ENCODE data around the gene CCR5. TPM values are rescaled to one million over a fixed set of nuclear protein-coding genes. Genes with fewer than 3 reads are reported as not detected.
A peak's percentile ranks its signal among the peaks of the same experiment; 100 is the strongest.

CCR5 gene
- total and polyA plus RNA-seq, 9 of the 15 experiments (the other 6 are each of a cell fraction or from before 2014, with no cell fraction given) = not detected

- TF ChIP-seq KAT2B (IDR thresholded peaks at IDR 0.05; ENCODE audit: low read depth, low read length) (no peak), ASH1L (IDR thresholded peaks at IDR 0.05; ENCODE audit: borderline replicate concordance, low read depth, partially characterized antibody) (no peak), MAFK (IDR thresholded peaks at IDR 0.05; ENCODE audit: low read length) (0 out of 2 replicates have a peak, but pooled peaks have one; percentile 26), MYNN (IDR thresholded peaks at IDR 0.05) (no peak), MYNN (CRISPR knock-in tag; IDR thresholded peaks at IDR 0.05) (no peak), HCFC1 (IDR thresholded peaks at IDR 0.05; ENCODE audit: low read depth, low read length) (no peak), MAFG (tag; conservative IDR thresholded peaks at IDR 0.05) (peak; percentile 77), SREBF1 (IDR thresholded peaks at IDR 0.05; ENCODE audit: borderline replicate concordance, low read depth, low read length) (no peak), HEY1 (CRISPR knock-in tag; IDR thresholded peaks at IDR 0.05; ENCODE audit: borderline replicate concordance) (no peak), C11orf30 (IDR thresholded peaks at IDR 0.05; ENCODE audit: low read depth) (peak; percentile 86), GTF2F1 (IDR thresholded peaks at IDR 0.05; ENCODE audit: low read depth, low read length) (no peak), RHOXF2B (CRISPR knock-in tag; conservative IDR thresholded peaks at IDR 0.05) (no peak), ZNF778 (CRISPR knock-in tag; IDR thresholded peaks at IDR 0.05) (no peak), RAD21 (CRISPR knock-in tag; conservative IDR thresholded peaks at IDR 0.05 in 1 of 2, IDR thresholded peaks at IDR 0.05 in 1 of 2) (no peak)
Observed at GRCh38 chr3:46374755-46375154, 4.0 kb downstream of the CCR5 start (continued).

GRCh38 chr3:46375218-46375617, 4.5 kb downstream of the CCR5 start:
- Histone ChIP-seq H3K36me3 (ENCODE audit: control insufficient read depth, insufficient read depth, low read length) (no peaks in the 10 kb centered on the region), H3K4me1 (replicated peaks in 1 of 2; ENCODE audit: control insufficient read depth in 2 of 2, insufficient read depth in 2 of 2, low read length in 2 of 2) (no peaks in the 10 kb centered on the region), H3K4me3 (no peak overlapping the region), H2AFZ (ENCODE audit: low read depth, low read length) (no peak overlapping the region), H3K9ac (ENCODE audit: insufficient read depth in 1 of 2, low read depth in 2 of 2, low read length in 2 of 2) (no peak overlapping the region), H3K27ac (ENCODE audit: extremely low read depth, low read depth, low read length) (no peak overlapping the region), H3K79me2 (ENCODE audit: control insufficient read depth, insufficient read depth, low read length) (no peaks in the 10 kb centered on the region), H3K9me3 (replicated peaks; ENCODE audit: control insufficient read depth, insufficient read depth, low read depth, low read length) (no peaks in the 10 kb centered on the region), H3K9me1 (ENCODE audit: control insufficient read depth, insufficient read depth, low read length) (no peaks in the 10 kb centered on the region), H4K20me1 (replicated peaks; ENCODE audit: control insufficient read depth, insufficient read depth, low read length) (no peaks in the 10 kb centered on the region), H3K4me2 (ENCODE audit: insufficient read depth, low read length) (no peak overlapping the region), H3K27me3 (ENCODE audit: control insufficient read depth in 2 of 2, insufficient read depth in 2 of 2, low read length in 2 of 2) (peaks cover 15 to 35% of the 10 kb centered on the region in 2 experiments; a peak in 4 of 5 replicates)
- DNase-seq (ENCODE audit: extremely low read depth in 1 of 4, low spot score in 3 of 4) = no peak
- intact Hi-C loops (cut with micrococcal nuclease) (loop anchor here (5.0 kb wide), 1 partner anchor 298 kb away; no protein-coding TSS in a partner anchor), in situ Hi-C loops (cut with MboI) (no loop called here)
- 3% methylated on average over 2 of the region's 2 CpGs for WGBS (ENCODE audit: insufficient coverage, low coverage, missing lambda C conversion rate)
- CTCF ChIA-PET (ENCODE audit: low intra/inter-chr PET ratio) = no interaction called here
- ATAC-seq = no peak
- no peak for FAIRE-seq
- BruUV-seq (replicated peaks) = no TSS peak
- POLR2A ChIA-PET = interaction anchor here (0.6 to 1.0 kb wide), 2 partner anchors 11 to 12 kb away, joined by 4 to 6 read pairs; no protein-coding TSS in a partner anchor
- no peak for TF ChIP-seq ZNF512 (tag; IDR thresholded peaks at IDR 0.05)
- no peak for TF ChIP-seq SFPQ (IDR thresholded peaks at IDR 0.05; ENCODE audit: low read depth, low read length)
- TF ChIP-seq E2F5 (CRISPR knock-in tag; IDR thresholded peaks at IDR 0.05) = no peak
- no peak for TF ChIP-seq DPF2 (IDR thresholded peaks at IDR 0.05)
- TF ChIP-seq ZNF384 (IDR thresholded peaks at IDR 0.05; ENCODE audit: low read depth, low read length) = no peak
- no peak for TF ChIP-seq POLR2AphosphoS2 (IDR thresholded peaks at IDR 0.05; ENCODE audit: low read length)
- no peak for TF ChIP-seq MCM2 (IDR thresholded peaks at IDR 0.05; ENCODE audit: low read depth)

Measured in K562 (cell line).